ENCODE data around the gene RNASE12. TPM values are rescaled to one million over a fixed set of nuclear protein-coding genes. Genes with fewer than 3 reads are reported as not detected.

The RNASE12 gene
- total RNA-seq, 1 donor from 2014 or later = not detected

DNA sequence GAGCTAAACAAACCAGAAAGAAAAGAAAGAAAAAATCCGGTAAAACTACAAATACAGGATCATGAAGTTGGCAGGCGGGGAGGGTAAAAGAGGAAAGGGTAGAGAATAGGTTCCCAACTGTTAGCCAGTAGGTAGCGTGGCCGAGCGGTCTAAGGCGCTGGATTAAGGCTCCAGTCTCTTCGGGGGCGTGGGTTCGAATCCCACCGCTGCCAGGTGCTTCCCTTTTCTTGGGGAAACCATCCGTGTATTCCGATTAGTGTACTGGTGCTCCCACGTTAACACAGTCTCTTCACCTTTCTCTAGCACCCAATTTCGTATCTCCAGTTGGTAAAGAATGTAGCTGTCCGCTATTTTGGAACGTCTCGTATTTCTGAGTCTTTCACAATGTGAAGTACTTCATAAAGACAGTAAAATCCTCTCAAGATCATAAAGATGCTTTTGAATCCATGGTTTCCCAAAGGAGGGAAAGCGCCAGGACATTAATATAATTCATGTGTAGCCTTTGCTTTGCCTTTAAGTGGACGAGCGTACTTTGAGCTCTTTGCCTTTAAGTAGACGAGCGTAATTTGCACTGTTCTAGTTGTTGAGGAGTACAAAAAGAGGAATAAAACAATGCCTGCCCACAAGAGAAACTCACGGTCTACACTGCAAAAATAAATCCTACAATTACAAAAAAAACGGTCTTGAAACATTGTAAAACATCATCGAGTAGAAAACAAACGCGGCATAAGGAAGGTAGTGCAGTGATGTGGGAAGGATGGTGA is 19.0 kb upstream of the RNASE12 start:
- H3K27ac Mint-ChIP-seq = no peak overlapping the region
- peak; percentile 60 to 86 for DNase-seq (ENCODE audit: low spot score in 2 of 2, unreplicated experiment in 2 of 2)
- H3K27me3 Mint-ChIP-seq (ENCODE audit: low read depth) = no peaks in the 10 kb centered on the region
- H3K36me3 Mint-ChIP-seq = no peaks in the 10 kb centered on the region
- no peaks in the 10 kb centered on the region for H3K9me3 Mint-ChIP-seq
- no peak overlapping the region for H3K4me3 Mint-ChIP-seq
- TF ChIP-seq, protein P1, sequence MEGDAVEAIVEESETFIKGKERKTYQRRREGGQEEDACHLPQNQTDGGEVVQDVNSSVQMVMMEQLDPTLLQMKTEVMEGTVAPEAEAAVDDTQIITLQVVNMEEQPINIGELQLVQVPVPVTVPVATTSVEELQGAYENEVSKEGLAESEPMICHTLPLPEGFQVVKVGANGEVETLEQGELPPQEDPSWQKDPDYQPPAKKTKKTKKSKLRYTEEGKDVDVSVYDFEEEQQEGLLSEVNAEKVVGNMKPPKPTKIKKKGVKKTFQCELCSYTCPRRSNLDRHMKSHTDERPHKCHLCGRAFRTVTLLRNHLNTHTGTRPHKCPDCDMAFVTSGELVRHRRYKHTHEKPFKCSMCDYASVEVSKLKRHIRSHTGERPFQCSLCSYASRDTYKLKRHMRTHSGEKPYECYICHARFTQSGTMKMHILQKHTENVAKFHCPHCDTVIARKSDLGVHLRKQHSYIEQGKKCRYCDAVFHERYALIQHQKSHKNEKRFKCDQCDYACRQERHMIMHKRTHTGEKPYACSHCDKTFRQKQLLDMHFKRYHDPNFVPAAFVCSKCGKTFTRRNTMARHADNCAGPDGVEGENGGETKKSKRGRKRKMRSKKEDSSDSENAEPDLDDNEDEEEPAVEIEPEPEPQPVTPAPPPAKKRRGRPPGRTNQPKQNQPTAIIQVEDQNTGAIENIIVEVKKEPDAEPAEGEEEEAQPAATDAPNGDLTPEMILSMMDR (IDR thresholded peaks at IDR 0.05; ENCODE audit: unreplicated experiment) = no peak
- H3K4me1 Mint-ChIP-seq = peaks cover 7% of the 10 kb centered on the region

DNA sequence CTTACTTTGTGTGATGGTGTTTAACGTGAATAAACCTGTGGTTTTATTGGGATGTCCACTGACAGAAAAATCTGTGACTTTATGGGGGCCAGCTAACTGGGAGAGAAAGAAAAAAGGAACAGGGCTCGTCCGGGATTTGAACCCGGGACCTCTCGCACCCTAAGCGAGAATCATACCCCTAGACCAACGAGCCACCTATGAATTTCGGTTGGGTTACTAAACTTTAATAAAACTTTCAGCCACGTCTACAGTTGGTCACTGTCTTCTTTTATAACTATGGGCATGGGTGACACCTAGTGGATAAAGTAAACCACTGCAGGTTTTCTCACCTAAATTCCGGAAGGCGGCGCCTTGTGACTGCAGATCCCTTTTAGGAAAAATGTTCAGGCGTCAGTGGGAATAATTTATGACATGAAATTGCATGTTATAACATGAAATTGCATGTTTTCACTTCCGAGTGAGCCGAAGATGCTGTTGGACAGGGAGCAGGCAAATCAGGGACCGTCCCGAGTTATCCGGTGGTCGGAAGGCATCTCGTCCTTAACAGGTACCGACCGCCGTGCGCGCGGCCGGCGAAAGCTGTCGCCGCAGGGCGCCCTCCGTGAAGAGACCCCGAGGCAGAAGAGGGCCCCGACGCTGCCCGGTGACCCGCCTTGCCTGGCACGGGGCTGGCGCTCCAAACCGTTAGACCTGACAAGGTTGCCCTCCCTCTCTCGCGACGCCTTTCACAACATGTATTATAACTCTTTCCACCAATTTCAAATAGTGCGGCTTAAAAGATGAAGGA is 18.2 kb upstream of the RNASE12 start:
- H3K9me3 Mint-ChIP-seq = no peaks in the 10 kb centered on the region
- no peaks in the 10 kb centered on the region for H3K36me3 Mint-ChIP-seq
- DNase-seq (ENCODE audit: low spot score in 2 of 2, unreplicated experiment in 2 of 2) = peak in 1 of 2 experiments; percentile 77
- H3K27ac Mint-ChIP-seq = no peak overlapping the region
- TF ChIP-seq, protein P1 (IDR thresholded peaks at IDR 0.05; ENCODE audit: unreplicated experiment) = peak; percentile 97
- peaks cover under 1% of the 10 kb centered on the region for H3K4me1 Mint-ChIP-seq
- H3K4me3 Mint-ChIP-seq = no peak overlapping the region
- no peaks in the 10 kb centered on the region for H3K27me3 Mint-ChIP-seq (ENCODE audit: low read depth)

DNA sequence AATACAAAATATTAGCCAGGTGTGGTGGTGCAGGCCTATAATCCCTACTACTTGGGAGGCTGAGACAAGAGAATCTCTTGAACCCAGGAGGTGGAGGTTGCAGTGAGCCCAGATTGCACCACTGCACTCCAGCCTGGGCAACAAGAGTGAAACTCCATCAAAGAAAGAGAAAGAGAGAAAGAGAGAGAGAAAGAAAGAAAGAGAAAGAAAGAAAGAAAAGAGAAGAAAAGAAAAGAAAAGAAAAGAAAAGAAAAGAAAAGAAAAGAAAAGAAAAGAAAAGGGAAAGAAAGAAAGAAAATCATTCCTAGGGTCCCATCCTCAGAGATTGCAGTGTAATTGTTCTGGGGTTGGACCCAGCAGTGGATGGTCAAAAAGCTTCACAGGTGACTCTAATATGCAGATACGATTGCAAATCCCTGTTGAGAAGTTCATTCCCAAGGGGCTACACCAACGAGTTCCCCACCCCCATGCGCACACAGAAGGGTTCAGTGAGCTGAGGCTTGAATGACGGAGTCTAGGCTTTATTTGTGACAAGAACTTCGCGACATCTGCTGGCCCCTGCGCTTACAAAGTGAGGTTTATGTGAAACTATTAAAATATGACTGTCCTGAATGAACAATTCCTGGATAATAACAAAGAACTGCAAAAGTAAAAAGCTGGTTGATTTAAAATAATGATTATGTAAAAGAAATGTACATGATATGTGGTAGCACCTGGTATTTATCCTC is 17.4 kb upstream of the RNASE12 start:
- TF ChIP-seq, protein P1 (IDR thresholded peaks at IDR 0.05; ENCODE audit: unreplicated experiment) = no peak
- H3K27ac Mint-ChIP-seq = no peak overlapping the region
- H3K36me3 Mint-ChIP-seq = no peaks in the 10 kb centered on the region
- DNase-seq (ENCODE audit: low spot score in 2 of 2, unreplicated experiment in 2 of 2) = no peak
- no peak overlapping the region for H3K4me3 Mint-ChIP-seq
- no peaks in the 10 kb centered on the region for H3K27me3 Mint-ChIP-seq (ENCODE audit: low read depth)
- H3K4me1 Mint-ChIP-seq = no peaks in the 10 kb centered on the region
- H3K9me3 Mint-ChIP-seq = no peaks in the 10 kb centered on the region

DNA sequence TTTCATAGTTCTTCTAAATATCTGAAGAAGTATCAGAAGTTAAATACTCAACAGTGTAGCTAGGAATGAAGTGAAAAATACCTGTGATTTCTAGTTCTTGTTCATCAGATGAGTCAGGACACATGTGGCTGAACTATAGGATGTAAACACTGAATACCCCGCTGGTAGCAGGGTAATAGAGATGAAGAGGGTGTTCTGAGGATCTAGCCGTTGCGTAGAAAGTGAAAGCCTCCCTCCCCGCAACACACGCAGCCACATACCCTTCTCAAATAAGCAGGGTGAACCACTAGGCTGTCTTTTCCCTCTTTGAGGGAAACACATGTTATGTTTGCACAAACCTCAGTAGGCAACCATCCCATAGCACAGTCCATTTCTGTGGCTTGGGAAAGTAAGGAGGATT is 16.4 kb upstream of the RNASE12 start:
- Mint-ChIP-seq H3K4me1 (no peaks in the 10 kb centered on the region), H3K27ac (no peak overlapping the region), H3K36me3 (no peaks in the 10 kb centered on the region), H3K4me3 (no peak overlapping the region), H3K9me3 (no peaks in the 10 kb centered on the region), H3K27me3 (ENCODE audit: low read depth) (no peaks in the 10 kb centered on the region)
- DNase-seq (ENCODE audit: low spot score in 2 of 2, unreplicated experiment in 2 of 2) = no peak
- TF ChIP-seq, protein P1 (IDR thresholded peaks at IDR 0.05; ENCODE audit: unreplicated experiment) = no peak

DNA sequence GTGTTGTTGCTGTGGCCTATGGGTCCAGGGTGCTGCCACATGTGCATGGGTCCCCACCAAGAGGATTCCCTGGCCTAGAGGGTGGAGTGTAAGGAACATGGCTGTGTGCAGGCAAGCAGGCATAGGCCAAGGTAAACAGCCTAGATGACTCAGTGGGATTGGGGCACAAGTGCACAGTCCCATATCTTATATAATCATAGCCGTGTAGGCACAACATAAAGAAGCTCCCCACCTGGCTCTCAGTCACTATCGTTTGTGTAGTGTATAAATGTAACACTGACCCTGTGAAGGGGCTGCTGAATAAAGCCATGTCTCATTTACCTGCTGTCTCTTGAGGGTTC is 15.7 kb upstream of the RNASE12 start:
- Mint-ChIP-seq H3K4me1 (no peaks in the 10 kb centered on the region), H3K36me3 (no peaks in the 10 kb centered on the region), H3K27ac (no peak overlapping the region), H3K4me3 (no peak overlapping the region), H3K27me3 (ENCODE audit: low read depth) (no peaks in the 10 kb centered on the region), H3K9me3 (no peaks in the 10 kb centered on the region)
- no peak for DNase-seq (ENCODE audit: low spot score in 2 of 2, unreplicated experiment in 2 of 2)
- TF ChIP-seq, protein P1 (IDR thresholded peaks at IDR 0.05; ENCODE audit: unreplicated experiment) = no peak
